Stimulated activated naive B cell treated with anti-CD40 and anti-IgM and Interleukin-4, amounts not matched to agents 10 μg/mL and 1 μg/mL and 100 μg/mL, for 72 hours (primary cell): Measurements from ENCODE around the gene RBM20.

Experiments used
- ATAC-seq, 2 donors: fragments of 150-1000 bp; cut with Tn5 transposase; replicated peaks; 2 replicates each; pipeline ENCODE4 v1.10.0; 2021; ENCODE audit warnings: moderate library complexity in 1 of 2
- DNase-seq: peaks from one replicate; pipeline ENCODE4 v3.0.0; 2021
- H3K27ac Mint-ChIP-seq: one replicate; pipeline ENCODE4 v1.8.0; 2022; ENCODE audit warnings: mild to moderate bottlenecking, mixed read lengths
- H3K27me3 Mint-ChIP-seq, 2 donors: one replicate each; pipeline ENCODE4 v1.8.0; 2022; ENCODE audit warnings: mixed read lengths in 2 of 2
- H3K36me3 Mint-ChIP-seq, 2 donors: one replicate each; pipeline ENCODE4 v1.8.0; 2022; ENCODE audit warnings: mixed read lengths in 2 of 2, mild to moderate bottlenecking in 1 of 2
- H3K4me1 Mint-ChIP-seq, 2 donors: one replicate each; pipeline ENCODE4 v1.8.0; 2022; ENCODE audit warnings: mixed read lengths in 2 of 2, mild to moderate bottlenecking in 1 of 2
- H3K4me3 Mint-ChIP-seq, 2 donors: one replicate each; pipeline ENCODE4 v1.8.0; 2022; ENCODE audit warnings: mild to moderate bottlenecking in 2 of 2, mixed read lengths in 2 of 2, moderate library complexity in 1 of 2
- H3K9me3 Mint-ChIP-seq, 2 donors: one replicate each; pipeline ENCODE4 v1.8.0; 2022; ENCODE audit warnings: mixed read lengths in 2 of 2, mild to moderate bottlenecking in 1 of 2

The RBM20 gene

DNA sequence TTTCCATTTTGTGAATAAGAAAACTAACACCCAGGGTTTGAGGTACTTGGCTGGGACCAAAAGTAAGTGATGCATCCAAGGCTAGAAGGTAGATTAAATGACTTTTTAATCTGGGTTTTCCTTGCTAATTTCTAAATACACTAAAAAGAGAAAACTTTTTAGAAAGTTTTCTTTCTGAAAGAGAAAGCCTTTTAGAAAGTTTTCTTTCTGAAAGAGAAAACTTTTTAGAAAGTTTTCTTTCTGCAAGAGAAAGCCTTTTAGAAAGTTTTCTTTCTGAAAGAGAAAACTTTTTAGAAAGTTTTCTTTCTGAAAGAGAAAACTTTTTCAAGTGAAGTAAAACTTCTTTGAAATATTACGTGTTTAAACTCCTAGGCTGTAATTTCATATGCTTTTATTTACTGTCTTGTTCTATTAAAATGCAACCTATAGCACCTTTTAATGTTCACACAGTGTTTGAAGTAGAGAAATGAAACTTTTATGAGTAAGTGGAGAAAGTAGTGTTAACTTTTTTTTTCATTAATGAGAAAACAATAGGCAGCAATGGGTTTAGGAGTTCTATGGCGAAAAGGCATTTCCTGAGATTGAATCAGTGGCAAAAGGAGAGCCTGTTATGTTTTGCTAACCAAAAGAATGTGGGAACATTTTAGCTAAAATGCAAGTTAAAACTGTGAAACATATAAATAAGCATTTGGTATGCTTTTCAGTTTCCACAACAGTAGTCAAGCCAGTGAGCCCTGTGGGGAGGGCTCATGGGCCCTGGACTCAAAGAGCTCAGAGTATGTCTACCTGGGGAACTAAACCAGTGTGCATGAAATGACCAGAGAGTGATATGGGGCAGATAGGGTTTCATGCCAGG lies 103.7 kb downstream of the RBM20 start:
- ATAC-seq: no peak
- Mint-ChIP-seq H3K9me3 (peaks cover 3 to 4% of the 10 kb centered on the region in 2 donors), H3K27ac (peak overlapping the region; percentile 37), H3K4me1 (peaks cover 19 to 22% of the 10 kb centered on the region in 2 donors), H3K4me3 (no peak overlapping the region), H3K36me3 (peaks cover 2 to 4% of the 10 kb centered on the region in 2 donors), H3K27me3 (no peaks in the 10 kb centered on the region)
- no peak for DNase-seq

- ATAC-seq: no peak
- Mint-ChIP-seq H3K9me3 (peaks cover 3 to 4% of the 10 kb centered on the region in 2 donors), H3K4me1 (peaks cover 19 to 22% of the 10 kb centered on the region in 2 donors), H3K36me3 (peaks cover 2 to 4% of the 10 kb centered on the region in 2 donors), H3K27me3 (peaks cover 0 to 6% of the 10 kb centered on the region in 2 donors), H3K4me3 (no peak overlapping the region), H3K27ac (no peak overlapping the region)
- no peak for DNase-seq
Observed at GRCh38 chr10:110748970-110749369, 104.8 kb downstream of the RBM20 start.

GRCh38 chr10:110750931-110751330 lies 106.8 kb downstream of the RBM20 start:
- no peak overlapping the region for H3K4me3 Mint-ChIP-seq
- H3K27me3 Mint-ChIP-seq: peaks cover 0 to 6% of the 10 kb centered on the region in 2 donors
- no peak for DNase-seq
- H3K27ac Mint-ChIP-seq: no peak overlapping the region
- peaks cover 3 to 4% of the 10 kb centered on the region in 2 donors for H3K9me3 Mint-ChIP-seq
- ATAC-seq: no peak
- peaks cover 19 to 25% of the 10 kb centered on the region in 2 donors for H3K4me1 Mint-ChIP-seq
- peaks cover 2 to 4% of the 10 kb centered on the region in 2 donors for H3K36me3 Mint-ChIP-seq

DNA sequence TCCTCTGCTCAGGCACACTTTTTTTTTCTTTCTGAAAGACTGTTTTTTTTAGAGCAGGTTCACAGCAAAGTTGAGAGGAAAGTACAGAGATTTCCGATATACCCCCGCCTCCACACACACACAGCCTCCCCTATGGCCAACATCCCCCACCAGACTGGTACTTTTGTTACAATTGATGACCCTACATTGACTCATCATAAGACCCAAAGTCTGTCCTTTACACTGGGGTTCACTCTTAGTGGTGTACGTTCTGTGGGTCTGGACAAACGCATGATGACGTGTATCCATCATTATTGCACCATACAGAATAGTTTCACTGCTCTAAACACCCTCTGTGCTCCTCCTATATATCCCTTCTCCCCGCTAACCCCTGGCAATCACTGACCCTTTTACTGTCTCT lies 107.7 kb downstream of the RBM20 start:
- no peak overlapping the region for H3K4me3 Mint-ChIP-seq
- peak; percentile 31 to 33 for ATAC-seq
- H3K27ac Mint-ChIP-seq: no peak overlapping the region
- no peak for DNase-seq
- H3K36me3 Mint-ChIP-seq: peaks cover 2 to 4% of the 10 kb centered on the region in 2 donors
- H3K27me3 Mint-ChIP-seq: peaks cover 0 to 11% of the 10 kb centered on the region in 2 donors
- peaks cover 3 to 4% of the 10 kb centered on the region in 2 donors for H3K9me3 Mint-ChIP-seq
- peaks cover 13 to 22% of the 10 kb centered on the region in 2 donors for H3K4me1 Mint-ChIP-seq

GRCh38 chr10:110753462-110753861 lies 109.3 kb downstream of the RBM20 start:
- Mint-ChIP-seq H3K4me1 (peaks cover 0 to 12% of the 10 kb centered on the region in 2 donors), H3K27me3 (peaks cover 0 to 11% of the 10 kb centered on the region in 2 donors), H3K4me3 (no peak overlapping the region), H3K27ac (no peak overlapping the region), H3K9me3 (peaks cover 3 to 4% of the 10 kb centered on the region in 2 donors), H3K36me3 (peaks cover 2 to 4% of the 10 kb centered on the region in 2 donors)
- DNase-seq: no peak
- ATAC-seq: no peak

DNA sequence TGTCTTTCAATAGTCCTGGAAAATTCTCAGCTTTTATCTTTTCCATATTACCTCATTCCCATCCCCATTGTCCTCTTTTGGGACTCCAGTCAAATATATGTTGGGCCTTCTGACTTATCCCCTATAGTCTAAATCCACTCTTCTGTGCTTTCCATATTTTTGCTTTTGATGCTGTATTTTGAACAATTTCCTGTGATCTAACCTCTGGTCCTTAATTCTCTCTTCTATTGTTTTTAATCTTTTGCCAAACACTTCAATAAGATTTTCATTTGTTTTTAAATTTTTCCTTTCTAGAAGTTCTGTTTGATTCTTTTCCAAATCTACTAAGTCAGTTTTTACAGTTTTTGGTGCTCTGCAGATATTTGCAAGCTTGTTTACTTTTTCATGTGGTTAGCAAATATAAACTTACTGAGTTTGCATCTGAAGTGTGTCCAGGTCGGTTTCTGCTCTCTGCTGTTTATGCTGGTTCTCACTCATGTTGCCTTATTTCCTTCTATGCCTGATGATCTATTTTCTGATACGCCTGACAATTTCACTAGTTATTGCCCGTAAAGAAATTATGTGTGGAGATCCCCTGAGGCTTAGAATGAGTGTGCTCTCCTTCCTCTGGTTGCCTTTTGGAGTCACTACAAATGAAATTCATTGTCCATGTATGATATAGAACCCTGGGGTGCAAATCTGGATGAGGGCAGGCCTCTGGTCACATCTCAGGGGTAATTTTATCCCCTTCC lies 110.4 kb downstream of the RBM20 start:
- DNase-seq (no peak), ATAC-seq (peak in 1 of 2 donors; percentile 41)
- Mint-ChIP-seq H3K4me1 (peaks cover 0 to 11% of the 10 kb centered on the region in 2 donors), H3K36me3 (no peaks in the 10 kb centered on the region), H3K9me3 (no peaks in the 10 kb centered on the region), H3K27me3 (peaks cover 0 to 16% of the 10 kb centered on the region in 2 donors), H3K27ac (peak overlapping the region; percentile 10), H3K4me3 (no peak overlapping the region)

DNA sequence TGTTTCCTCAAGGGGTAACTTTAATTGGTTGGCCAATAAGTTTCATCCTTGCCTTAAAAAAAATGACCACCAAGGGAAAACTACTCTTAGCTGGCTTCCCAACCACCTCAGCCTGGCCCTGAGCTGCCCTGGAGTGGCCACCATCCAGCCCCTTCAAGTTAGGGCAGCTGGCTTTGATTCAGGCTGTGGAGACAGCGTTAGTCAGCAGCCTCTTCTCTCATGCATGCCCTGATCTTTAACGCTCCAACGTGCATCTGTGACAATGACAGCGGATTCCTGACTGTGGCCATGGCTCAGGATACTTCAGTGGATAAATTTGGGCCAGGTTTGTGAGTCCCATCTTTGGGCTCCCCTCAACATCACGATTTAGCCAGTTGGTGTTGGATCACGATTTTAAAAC lies 111.6 kb downstream of the RBM20 start:
- DNase-seq (no peak), ATAC-seq (no peak)
- Mint-ChIP-seq H3K27ac (no peak overlapping the region), H3K27me3 (peaks cover 0 to 16% of the 10 kb centered on the region in 2 donors), H3K4me1 (peaks cover 0 to 11% of the 10 kb centered on the region in 2 donors), H3K36me3 (no peaks in the 10 kb centered on the region), H3K9me3 (no peaks in the 10 kb centered on the region), H3K4me3 (no peak overlapping the region)

DNA sequence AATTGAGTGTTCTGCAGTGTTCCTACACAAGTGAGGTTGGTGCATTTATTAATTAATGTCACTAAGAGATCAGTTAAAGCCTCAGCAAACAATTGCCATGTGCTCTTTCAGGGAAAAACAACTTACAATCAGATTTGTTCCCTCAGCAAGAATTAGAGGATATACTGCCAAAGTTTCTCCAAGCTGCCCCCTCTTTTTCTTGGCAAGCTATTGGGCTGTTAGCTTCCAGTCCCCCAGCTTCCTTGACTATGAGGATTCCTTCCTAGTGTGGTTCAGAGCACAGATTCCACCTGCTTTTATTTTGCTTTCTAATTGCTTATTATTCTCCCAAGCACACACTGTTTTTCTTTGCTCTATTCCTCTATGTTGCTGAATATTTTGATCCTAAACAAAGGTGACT lies 112.7 kb downstream of the RBM20 start:
- peaks cover 0 to 16% of the 10 kb centered on the region in 2 donors for H3K27me3 Mint-ChIP-seq
- H3K9me3 Mint-ChIP-seq: no peaks in the 10 kb centered on the region
- H3K4me1 Mint-ChIP-seq: peaks cover 0 to 9% of the 10 kb centered on the region in 2 donors
- DNase-seq (no peak), ATAC-seq (no peak)
- no peak overlapping the region for H3K27ac Mint-ChIP-seq
- H3K4me3 Mint-ChIP-seq: no peak overlapping the region
- no peaks in the 10 kb centered on the region for H3K36me3 Mint-ChIP-seq

DNA sequence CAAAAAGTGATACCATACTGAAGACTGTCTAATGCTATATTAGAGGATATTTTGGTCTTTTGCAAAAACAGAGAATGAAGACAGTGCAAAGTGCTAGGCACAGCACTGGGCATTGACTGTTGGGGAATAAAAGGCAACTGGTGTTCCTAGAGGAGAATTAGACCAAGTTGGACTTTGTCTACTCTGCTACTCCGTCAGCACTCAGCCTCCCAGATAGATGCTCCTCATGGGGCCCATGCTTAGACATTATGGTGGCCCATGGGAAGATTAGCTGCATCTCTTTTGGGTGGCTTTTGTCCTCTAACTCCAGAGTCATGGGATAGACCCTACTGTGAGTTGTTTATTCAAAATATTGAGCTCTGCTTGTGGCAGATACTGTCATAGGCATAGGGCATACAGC lies 113.5 kb downstream of the RBM20 start:
- DNase-seq: no peak
- Mint-ChIP-seq H3K9me3 (no peaks in the 10 kb centered on the region), H3K27me3 (peaks cover 3 to 20% of the 10 kb centered on the region in 2 donors), H3K36me3 (no peaks in the 10 kb centered on the region), H3K4me1 (peaks cover 0 to 6% of the 10 kb centered on the region in 2 donors), H3K27ac (no peak overlapping the region), H3K4me3 (no peak overlapping the region)
- ATAC-seq: no peak

GRCh38 chr10:110758128-110758765 lies 114.1 kb downstream of the RBM20 start:
- peaks cover 8 to 23% of the 10 kb centered on the region in 2 donors for H3K27me3 Mint-ChIP-seq
- no peak overlapping the region for H3K4me3 Mint-ChIP-seq
- no peak overlapping the region for H3K27ac Mint-ChIP-seq
- ATAC-seq (no peak), DNase-seq (no peak)
- H3K4me1 Mint-ChIP-seq: peaks cover 0 to 6% of the 10 kb centered on the region in 2 donors
- H3K9me3 Mint-ChIP-seq: no peaks in the 10 kb centered on the region
- no peaks in the 10 kb centered on the region for H3K36me3 Mint-ChIP-seq

DNA sequence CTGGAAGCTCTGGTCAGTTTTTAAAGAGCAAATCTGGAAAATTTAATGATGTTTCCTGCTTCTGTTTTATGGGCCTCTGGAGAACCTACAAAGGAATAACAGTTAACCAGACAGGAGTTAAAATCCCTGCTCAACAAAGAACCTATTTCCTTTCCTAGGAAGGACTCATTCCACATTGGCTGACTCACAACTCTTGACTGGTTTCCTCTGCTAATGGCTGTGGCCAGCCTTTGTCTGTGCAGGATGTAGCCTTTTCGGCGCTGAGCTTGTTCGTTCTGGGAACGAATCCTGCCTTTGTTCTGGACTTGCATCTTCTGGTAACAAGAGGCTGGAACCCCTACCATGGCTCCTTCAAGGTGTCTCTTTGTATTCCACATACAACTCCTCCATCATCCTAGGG lies 114.8 kb downstream of the RBM20 start:
- no peaks in the 10 kb centered on the region for H3K9me3 Mint-ChIP-seq
- no peak overlapping the region for H3K4me3 Mint-ChIP-seq
- H3K36me3 Mint-ChIP-seq: no peaks in the 10 kb centered on the region
- H3K27ac Mint-ChIP-seq: no peak overlapping the region
- ATAC-seq (no peak), DNase-seq (no peak)
- peaks cover 0 to 6% of the 10 kb centered on the region in 2 donors for H3K4me1 Mint-ChIP-seq
- peaks cover 14 to 20% of the 10 kb centered on the region in 2 donors for H3K27me3 Mint-ChIP-seq

DNA sequence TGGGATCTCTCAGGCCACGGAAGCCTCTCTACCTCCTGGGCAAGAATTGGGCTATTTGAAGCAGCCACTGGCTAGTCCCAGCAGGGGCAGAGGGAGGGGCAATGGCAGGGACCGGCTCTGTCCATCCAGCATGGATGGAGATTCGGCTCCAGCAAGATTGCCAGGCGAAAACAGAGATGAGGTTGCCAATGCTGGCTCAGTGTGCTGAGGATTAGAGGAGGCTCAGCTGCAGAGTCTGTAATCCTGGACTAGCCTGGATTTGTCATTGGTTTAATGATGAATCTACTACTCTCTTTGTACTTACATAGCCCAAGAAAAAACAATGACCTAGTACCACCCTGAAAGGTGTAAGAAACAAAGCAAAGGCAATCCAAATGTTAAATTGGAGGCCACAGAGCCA lies 115.4 kb downstream of the RBM20 start:
- no peaks in the 10 kb centered on the region for H3K9me3 Mint-ChIP-seq
- DNase-seq (no peak), ATAC-seq (no peak)
- H3K4me1 Mint-ChIP-seq: peaks cover 0 to 6% of the 10 kb centered on the region in 2 donors
- H3K4me3 Mint-ChIP-seq: no peak overlapping the region
- H3K27me3 Mint-ChIP-seq: peaks cover 20 to 24% of the 10 kb centered on the region in 2 donors
- H3K27ac Mint-ChIP-seq: no peak overlapping the region
- no peaks in the 10 kb centered on the region for H3K36me3 Mint-ChIP-seq

DNA sequence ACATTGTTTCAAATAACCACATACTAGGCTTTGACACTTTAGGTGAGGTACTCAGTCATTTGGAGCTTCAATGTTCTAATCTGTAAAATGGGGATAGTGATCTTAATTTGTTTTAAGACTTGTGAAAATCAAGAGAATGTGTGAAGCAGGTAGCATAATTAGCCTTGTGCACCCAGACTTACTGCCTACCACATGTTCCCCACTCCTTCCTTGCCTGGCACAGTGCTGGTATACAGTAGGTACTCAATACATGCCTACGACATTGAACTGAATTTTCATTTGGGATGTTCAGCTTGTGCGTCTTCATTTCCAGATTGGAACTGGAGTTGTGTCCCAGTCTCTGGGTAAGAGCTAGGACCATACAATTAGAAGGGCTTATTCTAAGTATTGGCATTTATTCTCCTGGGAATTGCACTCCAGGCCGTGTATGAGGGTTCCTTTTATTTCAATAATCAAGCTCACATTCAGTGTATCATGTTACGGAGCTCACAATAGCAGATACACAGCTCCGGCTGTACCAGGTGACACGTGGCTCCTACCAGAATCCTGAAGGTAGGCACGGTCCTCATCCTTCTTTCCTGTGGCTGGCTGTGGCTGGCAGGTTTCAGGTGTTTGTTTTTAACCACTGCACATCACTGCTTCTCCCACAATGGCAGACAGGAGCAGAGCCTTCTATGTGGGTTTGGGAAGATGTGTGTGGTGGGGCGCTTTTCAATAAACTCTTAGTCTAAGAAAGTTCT lies 118.1 kb downstream of the RBM20 start:
- H3K36me3 Mint-ChIP-seq: no peaks in the 10 kb centered on the region
- H3K27me3 Mint-ChIP-seq: peaks cover 20 to 30% of the 10 kb centered on the region in 2 donors
- no peak for ATAC-seq
- DNase-seq: no peak
- peaks cover 3 to 4% of the 10 kb centered on the region in 2 donors for H3K4me1 Mint-ChIP-seq
- H3K4me3 Mint-ChIP-seq: no peak overlapping the region
- no peak overlapping the region for H3K27ac Mint-ChIP-seq
- H3K9me3 Mint-ChIP-seq: no peaks in the 10 kb centered on the region

- Mint-ChIP-seq H3K4me1 (peaks cover 3 to 4% of the 10 kb centered on the region in 2 donors), H3K27ac (no peak overlapping the region), H3K27me3 (peaks cover 20 to 30% of the 10 kb centered on the region in 2 donors), H3K9me3 (no peaks in the 10 kb centered on the region), H3K4me3 (no peak overlapping the region), H3K36me3 (no peaks in the 10 kb centered on the region)
- ATAC-seq (no peak), DNase-seq (no peak)
Observed at GRCh38 chr10:110762849-110763211, 118.7 kb downstream of the RBM20 start.
